ENCODE measurements around the gene FAM78A.

- TF ChIP-seq, protein P1, sequence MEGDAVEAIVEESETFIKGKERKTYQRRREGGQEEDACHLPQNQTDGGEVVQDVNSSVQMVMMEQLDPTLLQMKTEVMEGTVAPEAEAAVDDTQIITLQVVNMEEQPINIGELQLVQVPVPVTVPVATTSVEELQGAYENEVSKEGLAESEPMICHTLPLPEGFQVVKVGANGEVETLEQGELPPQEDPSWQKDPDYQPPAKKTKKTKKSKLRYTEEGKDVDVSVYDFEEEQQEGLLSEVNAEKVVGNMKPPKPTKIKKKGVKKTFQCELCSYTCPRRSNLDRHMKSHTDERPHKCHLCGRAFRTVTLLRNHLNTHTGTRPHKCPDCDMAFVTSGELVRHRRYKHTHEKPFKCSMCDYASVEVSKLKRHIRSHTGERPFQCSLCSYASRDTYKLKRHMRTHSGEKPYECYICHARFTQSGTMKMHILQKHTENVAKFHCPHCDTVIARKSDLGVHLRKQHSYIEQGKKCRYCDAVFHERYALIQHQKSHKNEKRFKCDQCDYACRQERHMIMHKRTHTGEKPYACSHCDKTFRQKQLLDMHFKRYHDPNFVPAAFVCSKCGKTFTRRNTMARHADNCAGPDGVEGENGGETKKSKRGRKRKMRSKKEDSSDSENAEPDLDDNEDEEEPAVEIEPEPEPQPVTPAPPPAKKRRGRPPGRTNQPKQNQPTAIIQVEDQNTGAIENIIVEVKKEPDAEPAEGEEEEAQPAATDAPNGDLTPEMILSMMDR (IDR thresholded peaks at IDR 0.05; ENCODE audit: control extremely low read depth in 1 of 3, insufficient read depth in 1 of 3, low read depth in 1 of 3, low read length in 3 of 3) = no peak
- TF ChIP-seq TAF1 (IDR thresholded peaks at IDR 0.05; ENCODE audit: low read depth, low read length) = no peak
- TF ChIP-seq RXRA (IDR thresholded peaks at IDR 0.05; ENCODE audit: insufficient read depth, low read depth, low read length) = no peak
- TF ChIP-seq EP300 (IDR thresholded peaks at IDR 0.05; ENCODE audit: borderline replicate concordance in 1 of 2, low read depth in 2 of 2, low read length in 2 of 2) = no peak
- no peak for TF ChIP-seq EZH2 (IDR thresholded peaks at IDR 0.05; ENCODE audit: low read depth, low read length, severe bottlenecking)
- TF ChIP-seq SRF (IDR thresholded peaks at IDR 0.05; ENCODE audit: low read depth, low read length) = no peak
- TF ChIP-seq POLR2A (IDR thresholded peaks at IDR 0.05; ENCODE audit: control extremely low read depth in 1 of 2, low read depth in 2 of 2, low read length in 2 of 2) = no peak
- TF ChIP-seq ATF3 (IDR thresholded peaks at IDR 0.05; ENCODE audit: insufficient read depth, low read depth, low read length) = no peak
These were observed 47.3 kb upstream of the FAM78A start for GRCh38 chr9:131323629-131324028.

All from H1 (cell line).